Measurements from ENCODE around the gene ZFHX2.
"Not testable (repeated sequence)": the region's sequence is repeated elsewhere in the genome, so short reads cannot be mapped to it uniquely, and the experiment has no call there.

Gene ZFHX2

DNA sequence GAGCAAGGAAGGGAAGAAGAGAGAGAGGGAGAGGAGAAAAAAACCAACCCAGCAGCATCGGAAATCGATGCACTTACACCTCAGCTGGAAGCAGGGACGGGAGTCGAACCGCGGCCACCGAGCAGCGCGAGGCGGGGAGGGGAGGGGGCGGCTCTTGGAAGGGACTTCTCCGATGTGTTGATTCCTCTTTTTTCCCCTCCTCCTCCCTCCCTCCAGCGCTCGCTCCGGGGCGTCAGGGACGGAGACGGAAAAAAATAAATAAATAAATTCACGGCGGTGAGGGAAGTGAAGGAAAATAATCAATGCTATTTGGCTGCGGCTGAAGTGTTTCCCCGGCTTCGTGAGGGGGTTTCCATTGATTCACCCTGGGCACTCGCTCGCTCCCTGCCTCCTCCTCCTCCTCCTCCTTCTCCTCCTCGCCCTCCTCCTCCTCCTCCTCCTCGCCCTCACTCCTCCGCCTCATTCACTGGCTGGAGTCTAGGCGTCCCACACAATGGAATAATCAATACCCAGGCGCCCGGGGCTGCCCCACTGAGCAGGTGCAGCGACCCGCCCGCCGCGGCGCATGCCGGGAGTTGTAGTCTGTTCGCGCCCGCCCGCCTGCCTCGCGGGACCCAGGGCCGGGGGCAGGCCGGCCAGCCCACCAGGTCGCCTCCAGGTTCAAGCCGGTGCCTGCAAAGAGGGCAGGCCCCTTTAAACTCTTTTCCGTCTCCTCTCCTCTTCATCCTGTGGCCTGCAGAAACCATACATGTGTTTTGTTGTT is at the start of gene ZFHX2:
TSS of gene ZFHX2 (minus strand) at position 500 of the 763 bp plus-strand sequence. CDS start 16,440 bp downstream, outside the sequence.
- DNase-seq (ENCODE audit: low read depth, low spot score), result peak; percentile 60

DNA sequence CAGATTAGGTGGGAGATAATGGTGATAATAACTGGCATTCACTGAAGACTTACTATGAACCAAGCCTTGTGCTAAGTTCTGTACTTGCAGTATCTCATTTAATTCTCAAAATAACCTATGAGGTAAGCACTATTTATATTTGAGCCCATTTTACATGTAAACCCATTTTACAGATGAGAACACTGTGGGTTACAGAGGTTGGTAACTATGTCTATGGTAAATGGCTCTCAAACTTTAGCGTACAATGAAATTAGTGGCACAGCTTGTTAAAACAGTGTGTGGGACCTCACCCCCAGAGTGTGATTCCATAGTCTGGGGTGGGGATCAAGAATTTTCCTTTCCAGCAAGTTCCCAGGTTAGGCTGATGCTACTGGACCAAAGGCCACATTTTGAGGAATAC is 49.2 kb upstream of the ZFHX2 start:
- DNase-seq (ENCODE audit: low read depth, low spot score), result no peak

DNA sequence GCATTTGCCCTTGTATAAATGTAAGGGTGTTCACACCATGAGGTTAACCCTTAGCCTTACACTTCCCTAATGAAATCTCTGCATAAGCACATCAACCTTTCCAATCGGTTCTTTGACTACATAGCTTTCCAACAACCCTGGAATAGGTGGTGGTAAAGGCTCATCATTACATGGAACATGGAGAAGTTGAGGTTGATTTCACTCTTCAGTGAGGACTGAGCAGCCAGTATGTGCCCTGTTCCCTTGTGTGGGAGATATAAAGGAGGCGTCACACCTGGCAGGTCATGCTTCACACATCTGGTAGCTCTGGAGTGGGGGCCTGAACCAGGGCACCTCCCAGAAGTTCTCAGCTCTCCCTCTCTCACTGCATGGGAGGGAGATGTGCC is 48.8 kb upstream of the ZFHX2 start:
- DNase-seq (ENCODE audit: low read depth, low spot score), result no peak

DNA sequence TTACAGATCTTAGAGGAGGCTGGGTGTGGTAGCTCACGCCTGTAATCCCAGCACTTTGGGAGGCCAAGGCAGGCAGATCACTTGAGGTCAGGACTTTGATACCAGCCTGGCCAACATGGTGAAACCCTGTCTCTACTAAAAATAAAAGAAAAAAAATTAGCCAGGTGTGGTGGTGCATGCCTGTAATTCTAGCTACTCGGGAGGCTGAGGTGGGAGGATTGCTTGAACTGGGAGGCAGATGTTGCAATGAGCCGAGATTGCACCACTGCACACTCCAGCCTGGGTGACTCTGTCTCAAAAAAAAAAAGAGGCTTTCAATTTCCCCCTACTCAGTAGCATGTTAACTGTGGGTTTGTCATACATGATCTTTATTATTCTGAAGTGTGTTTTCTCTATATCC is 42.6 kb upstream of the ZFHX2 start:
- DNase-seq (ENCODE audit: low read depth, low spot score), result not testable (repeated sequence)

DNA sequence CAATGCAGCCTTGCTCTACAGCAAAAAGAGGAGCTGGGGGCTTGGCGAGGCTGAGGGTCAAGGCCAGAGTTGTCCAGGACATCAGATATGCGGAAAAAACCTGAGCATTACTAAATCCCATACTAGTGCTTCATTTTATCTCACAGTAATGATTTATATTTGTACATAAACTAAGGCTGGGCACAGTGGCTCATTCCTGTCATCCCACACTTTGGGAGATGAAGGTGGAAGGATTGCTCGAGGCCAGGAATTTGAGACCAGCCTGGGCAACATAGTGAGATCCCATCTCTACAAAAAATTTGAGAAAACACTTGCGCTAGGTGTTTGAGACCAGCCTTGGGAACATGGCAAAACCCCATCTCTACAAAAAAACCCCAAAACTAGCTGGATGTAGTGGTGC is 38.6 kb upstream of the ZFHX2 start:
- DNase-seq (ENCODE audit: low read depth, low spot score), result no peak

DNA sequence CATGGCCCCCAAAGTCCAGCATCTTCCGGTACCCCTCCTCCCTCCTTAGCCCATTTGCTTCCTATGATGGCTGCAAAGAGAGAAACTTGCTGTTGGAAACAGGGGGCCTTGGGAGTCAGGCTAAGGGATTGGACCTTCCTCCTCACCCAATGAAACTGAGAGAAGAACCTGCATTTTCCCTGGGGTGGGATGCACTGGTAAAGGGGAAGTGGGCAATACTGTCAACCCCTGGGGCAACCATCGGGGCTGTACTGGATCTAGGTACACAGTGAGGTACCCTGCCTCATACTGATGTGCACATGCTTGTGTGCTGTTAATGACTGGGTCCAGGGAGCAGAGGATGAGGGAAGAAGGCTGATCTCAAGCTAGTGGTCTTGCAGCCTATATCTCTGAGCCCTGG is 38.0 kb upstream of the ZFHX2 start:
- no peak for DNase-seq (ENCODE audit: low read depth, low spot score)

DNA sequence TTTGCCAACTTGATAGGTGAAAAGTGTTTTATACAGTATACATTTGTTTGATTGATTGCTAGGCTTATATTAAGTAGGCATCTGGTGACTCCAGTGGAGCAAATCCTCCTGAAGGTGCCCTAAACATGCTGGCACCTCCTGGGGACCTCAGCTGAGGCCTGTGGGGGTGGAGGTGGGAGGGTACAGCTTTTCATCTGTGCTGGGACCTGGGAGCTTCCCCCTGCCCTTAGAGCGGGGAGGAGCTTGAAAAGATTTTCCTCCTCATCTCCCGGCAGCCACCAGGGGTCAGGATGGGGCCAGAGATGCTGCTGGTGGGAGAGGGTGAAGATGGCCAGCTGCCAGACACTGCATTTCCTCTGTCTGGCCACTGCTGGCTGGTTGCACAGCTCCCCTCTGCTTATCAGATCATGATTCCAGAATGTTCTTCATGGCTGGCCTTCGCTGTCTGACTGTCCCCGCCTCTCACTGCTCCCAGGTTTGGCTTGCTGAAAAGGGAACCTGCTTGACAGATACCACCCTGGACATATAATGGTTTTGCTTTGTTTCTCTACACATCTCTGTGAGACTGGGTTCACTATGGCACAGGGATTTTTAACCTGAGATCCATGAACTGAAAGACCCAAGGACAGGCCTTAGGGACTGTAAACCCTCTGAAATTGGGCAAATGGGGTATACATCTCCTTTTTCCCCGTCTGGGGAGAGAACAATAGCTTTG is 37.5 kb upstream of the ZFHX2 start:
- peak; percentile 55 for DNase-seq (ENCODE audit: low read depth, low spot score)

DNA sequence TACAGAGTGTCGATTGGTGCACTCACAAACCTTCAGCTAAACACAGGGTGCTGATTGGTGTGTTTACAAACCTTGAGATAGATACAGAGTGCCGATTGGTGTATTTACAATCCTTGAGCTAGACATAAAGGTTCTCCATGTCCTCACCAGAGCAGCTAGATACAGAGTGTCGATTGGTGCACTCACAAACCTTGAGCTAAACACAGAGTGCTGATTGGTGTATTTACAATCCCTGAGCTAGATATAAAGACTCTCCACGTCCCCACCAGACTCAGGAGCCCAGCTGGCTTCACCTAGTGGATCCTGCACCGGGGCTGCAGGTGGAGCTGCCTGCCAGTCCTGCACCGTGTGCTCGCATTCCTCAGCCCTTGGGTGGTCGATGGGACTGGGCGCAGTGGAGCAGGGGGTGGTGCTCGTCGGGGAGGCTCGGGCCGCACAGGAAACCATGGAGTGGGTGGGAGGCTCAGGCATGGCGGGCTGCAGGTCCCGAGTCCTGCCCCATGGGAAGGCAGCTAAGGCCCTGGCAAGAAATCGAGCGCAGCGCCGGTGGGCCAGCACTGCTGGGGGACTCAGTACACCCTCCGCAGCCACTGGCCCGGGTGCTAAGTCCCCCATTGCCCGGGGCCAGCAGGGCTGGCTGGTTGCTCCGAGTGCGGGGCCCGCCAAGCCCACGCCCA is 33.1 kb upstream of the ZFHX2 start:
- not testable (repeated sequence) for DNase-seq (ENCODE audit: low read depth, low spot score)

DNA sequence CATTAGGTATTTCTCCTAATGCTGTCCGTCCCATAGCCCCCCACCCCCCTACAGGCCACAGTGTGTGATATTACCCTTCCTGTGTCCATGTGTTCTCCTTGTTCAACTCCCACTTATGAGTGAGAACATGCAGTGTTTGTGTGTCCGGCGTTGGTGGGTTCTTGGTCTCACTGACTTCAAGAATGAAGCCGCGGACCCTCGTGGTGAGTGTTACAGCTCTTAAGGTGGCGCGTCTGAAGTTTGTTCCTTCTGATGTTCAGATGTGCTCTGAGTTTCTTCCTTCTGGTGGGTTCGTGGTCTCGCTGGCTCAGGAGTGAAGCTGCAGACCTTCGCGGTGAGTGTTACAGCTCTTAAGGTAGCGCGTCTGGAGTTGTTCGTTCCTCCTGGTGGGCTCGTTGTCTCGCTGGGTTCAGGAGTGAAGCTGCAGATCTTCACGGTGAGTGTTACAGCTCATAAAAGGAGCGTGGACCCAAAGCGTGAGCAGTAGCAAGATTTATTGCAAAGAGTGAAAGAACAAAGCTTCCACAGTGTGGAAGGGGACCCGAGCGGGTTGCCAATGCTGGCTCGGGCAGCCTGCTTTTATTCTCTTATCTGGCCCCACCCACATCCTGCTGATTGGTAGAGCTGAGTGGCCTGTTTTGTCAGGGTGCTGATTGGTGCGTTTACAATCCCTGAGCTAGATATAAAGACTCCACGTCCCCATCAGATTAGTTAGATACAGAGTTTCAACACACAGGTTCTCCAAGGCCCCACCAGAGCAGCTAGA is 32.4 kb upstream of the ZFHX2 start:
- DNase-seq (ENCODE audit: low read depth, low spot score), result not testable (repeated sequence)

DNA sequence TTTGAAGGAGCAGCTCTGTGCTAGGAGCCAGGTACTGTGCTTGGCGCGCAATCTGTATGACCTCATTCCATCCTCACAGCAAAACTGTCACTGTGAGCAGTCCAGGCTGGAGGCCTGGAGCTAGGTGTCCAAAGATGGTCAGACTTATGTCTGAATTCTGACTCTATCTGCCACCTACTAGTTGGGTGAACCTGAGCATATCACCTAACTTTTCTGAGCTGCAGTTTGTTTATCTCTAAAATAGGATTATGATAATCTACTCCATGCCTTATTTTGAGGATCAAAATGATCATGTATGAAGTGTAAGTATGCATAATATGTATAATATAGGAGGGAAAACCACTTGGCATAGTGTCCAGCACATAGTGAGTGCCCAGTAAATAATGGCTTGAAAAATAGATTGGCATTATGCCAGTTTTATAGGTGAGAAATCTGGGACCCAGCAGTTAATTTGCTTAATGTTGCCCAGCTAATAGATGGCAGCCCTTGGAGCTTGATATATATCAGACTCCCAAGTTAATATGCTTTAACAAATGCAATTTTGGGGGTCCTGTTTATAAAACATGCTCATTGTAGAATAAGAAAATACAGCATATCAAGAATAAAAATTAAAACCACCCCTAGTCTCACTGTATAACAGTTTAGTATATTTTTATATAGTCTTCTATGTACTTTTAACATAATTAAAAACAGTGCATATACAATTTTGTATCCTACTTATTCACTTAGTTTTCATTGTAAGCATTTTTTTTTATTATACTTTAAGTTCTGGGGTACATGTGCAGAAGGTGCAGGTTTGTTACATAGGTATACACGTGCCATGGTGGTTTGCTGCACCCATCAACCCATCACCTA is 31.6 kb upstream of the ZFHX2 start:
- DNase-seq (ENCODE audit: low read depth, low spot score), result no peak

DNA sequence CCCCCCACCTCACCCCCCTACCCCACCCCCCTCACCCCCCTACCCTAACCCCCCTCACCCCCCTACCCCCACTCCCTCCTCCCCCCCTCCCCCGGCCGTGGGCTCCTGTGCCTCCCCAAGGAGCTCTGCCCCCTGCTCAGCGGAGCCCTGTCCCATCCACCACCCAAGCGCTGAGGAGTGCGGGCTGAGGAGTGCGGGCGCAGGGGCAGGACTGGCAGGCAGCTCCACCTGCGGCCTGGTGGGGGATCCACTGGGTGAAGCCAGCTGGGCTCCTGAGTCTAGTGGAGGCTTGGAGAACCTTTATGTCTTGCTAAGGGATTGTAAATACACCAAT is 29.4 kb upstream of the ZFHX2 start:
- no peak for DNase-seq (ENCODE audit: low read depth, low spot score)

DNA sequence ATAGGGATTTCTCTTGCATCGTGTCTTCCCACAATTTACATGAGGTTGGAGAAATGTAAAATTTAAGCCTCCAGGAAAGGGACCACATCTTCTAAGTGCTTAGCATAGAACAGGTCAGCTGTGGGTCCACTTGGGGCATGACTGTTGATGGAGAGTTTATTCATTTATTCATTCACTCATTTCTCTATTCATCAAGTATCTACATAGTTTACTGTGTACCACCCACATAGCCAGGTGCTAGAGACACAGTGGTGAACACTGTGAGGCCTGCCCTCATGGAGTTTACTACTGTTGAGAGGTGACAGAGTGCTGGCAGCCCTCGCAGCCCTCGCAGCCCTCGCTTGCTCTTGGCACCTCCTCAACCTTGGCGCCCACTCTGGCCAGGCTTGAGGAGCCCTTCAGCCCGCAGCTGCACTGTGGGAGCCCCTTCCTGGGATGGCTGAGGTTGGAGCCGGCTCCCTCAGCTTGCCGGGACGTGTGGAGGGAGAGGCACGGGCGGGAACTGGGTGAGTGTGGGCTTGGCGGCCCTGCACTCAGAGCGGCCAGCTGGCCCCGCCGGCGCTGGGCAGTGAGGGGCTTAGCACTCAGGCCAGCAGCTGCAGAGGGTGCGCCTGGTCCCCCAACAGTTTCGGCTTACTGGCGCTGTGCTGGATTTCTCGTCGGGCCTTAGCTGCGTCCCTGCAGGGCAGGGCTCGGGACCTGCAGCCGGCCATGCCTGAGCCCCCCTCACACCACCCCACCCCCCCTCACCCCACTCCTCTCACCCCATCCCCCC is 28.8 kb upstream of the ZFHX2 start:
- no peak for DNase-seq (ENCODE audit: low read depth, low spot score)

DNA sequence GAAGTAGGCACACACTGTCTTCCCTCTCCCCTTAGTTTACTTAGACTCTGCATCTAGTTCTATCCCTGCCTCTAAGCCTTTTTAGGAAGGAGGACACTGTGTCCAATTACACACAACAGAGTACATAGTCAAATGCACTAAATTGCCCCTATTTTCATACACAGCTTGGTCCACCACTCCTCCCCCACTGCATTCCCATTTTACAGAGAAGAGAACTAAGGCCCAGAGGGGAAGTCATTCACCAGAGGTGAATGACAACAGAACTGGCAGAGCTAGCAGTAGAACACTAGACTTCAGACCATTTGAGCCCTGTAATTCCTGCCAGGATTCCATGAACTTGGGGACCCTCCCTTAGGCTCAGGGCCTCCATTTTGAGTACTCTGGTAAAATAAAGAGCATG is 28.2 kb upstream of the ZFHX2 start:
- DNase-seq (ENCODE audit: low read depth, low spot score), result no peak

DNA sequence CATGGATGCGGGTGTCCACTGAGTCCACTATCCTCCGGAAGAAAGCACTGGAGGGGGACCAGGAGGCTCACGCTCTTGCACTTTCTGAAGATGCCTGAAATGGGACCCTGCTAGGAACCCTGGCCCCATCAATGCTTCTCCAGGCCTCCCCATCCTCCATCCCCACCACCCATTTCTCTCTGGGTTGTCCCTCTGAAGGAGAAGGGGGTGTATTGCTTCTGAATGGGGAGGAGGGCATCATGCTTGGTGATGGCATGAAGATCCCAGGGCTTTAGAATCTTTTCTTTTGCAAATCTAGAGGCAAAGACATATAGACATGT is 27.7 kb upstream of the ZFHX2 start:
- DNase-seq (ENCODE audit: low read depth, low spot score), result no peak

DNA sequence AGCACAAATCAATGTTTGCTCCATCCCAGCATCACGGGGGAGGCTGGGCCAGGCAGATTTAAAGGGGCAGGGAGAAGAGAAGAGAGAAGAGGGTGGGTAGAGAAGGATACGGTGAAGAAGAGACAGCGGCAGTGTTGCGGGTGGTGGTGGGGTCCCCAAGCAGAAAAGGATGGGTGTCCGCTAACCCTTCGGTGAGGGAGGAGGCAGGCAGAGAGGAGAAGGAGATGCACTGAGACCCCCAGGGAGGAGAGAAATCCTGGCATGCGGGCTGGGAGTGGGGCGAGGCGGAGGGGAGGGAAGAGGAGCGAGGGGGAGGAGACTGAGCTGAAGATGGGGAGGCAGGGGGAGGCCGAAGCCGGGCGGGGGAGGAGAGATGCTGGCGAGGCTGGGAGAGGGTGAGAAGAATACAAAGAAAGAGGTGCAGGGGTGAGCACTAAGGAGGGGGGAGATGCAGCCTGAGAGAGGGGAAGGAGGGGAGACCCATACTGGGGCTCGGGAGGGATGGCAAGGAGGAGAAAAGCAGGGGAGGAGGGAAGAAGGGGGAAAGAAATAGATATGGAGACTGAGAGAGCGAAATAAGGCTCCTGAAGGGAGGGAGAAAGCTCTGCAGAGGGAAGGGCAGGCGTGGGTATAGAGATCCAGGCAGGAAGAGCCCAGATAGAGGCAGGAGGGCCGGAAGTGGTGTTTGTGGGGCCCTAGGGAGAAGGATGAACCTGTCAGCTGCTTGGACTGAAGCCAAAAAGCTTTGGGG is 27.2 kb upstream of the ZFHX2 start, which contains the start of gene JPH4:
TSS of gene JPH4 (minus strand) at position 231 of the 751 bp plus-strand sequence. CDS start 1,337 bp downstream, outside the sequence.
- DNase-seq (ENCODE audit: low read depth, low spot score), result no peak

DNA sequence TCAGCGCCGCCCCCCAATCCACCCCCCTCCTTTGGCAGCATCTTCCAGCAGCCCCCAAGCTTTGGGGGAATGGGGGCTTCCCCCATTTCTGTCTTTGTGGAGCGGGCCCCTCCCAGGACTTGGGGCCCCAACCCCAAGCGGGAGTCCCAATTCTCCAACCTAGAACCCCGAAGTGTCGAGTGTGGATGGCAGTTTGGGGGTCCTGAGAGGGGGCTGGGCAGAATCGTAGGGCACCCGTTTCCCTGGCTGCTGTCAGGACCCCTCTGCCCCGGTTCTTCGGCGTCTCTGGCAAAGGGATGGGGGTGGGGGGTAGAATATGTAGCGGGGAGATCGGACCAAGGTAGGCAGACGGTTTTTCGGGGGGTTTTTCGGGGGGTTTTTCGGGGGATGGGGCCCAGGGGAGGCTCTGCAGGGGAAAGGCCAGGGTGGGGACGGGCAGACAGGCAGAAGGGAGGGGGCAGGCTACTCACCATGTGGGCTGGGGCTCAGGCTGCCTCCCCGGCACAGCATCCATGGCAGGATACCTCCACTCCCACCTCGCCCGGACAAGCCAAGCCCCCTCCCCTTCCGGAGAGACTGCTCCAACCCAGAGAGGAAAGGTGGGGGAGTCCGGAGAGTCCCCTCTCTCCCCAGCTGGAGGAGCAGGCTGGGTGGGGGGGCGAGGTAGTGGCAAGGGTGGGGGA is 26.3 kb upstream of the ZFHX2 start:
- DNase-seq (ENCODE audit: low read depth, low spot score), result no peak

DNA sequence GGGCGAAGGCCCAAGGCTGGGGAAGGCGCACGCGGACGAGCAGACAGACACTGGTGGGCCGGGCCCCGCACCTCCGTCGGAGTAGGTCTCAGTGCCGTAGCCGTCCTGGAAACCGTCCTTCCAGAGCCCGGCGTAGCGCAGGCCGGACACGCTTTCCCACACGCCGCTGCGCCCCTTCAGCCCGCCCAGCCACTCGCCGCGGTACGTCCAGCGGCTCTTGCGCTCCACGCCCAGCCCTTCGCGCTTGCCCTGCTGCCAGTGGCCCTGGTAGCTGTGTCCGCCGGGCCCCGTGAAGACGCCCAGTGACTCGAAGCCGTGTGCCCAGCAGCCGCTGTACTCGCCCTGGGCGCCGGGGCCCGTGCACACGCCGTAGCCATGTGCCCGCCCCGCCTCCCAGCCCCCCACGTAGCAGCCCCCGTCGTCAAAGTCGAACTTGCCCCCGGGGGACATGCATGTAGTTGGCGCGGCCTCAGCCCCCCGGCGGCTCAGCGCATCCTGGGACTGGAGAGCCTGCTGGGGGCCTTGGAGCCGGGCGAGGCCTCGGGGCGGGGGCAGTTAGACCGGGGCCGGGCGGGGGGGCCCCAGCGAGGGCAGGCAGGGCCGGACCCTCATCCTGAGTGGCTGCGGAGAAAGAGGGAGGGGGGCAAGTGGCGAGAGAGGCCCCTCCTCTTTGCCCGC is 25.6 kb upstream of the ZFHX2 start:
- no peak for DNase-seq (ENCODE audit: low read depth, low spot score)

DNA sequence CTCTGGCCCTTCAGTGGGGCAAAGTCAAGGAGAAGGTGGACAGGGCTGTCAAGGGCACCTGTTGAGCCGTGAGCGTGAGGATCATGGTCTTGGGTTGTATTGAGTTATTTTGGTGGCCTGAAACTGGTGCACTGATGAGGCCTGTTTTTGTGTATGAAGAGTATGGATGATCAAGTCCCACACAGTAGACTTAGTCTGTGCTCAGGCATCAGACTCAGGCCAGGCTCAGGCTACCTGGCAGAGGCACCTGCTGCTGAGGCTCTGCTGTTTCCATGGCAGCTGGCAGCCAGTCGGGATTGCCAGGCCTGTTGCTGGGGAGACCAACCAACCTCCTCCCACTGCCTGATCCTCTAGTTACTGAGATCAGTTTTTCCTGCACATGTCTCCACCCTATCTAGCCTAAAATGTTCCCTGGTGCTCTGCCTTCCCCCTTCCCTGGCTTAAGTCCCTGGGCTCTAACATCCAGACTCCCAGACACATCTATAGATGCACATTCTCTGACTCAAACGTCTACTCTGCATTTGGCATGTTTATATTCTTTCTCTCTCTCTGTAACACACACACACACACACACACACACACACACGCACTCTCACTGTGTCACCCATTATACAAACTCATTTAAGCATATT is 21.9 kb upstream of the ZFHX2 start:
- DNase-seq (ENCODE audit: low read depth, low spot score), result no peak

All from activated naive CD8-positive, alpha-beta T cell treated with anti-CD3 and anti-CD28 coated beads, Interleukin-2, amount 50 U/mL, for 16 hours (primary cell).